ENCODE measurements around the gene SLC4A8. TPM values are rescaled to one million over a fixed set of nuclear protein-coding genes. Genes with fewer than 3 reads are reported as not detected.

The SLC4A8 gene
- total RNA-seq, 1 experiment from 2014 or later, result 26.3 TPM

DNA sequence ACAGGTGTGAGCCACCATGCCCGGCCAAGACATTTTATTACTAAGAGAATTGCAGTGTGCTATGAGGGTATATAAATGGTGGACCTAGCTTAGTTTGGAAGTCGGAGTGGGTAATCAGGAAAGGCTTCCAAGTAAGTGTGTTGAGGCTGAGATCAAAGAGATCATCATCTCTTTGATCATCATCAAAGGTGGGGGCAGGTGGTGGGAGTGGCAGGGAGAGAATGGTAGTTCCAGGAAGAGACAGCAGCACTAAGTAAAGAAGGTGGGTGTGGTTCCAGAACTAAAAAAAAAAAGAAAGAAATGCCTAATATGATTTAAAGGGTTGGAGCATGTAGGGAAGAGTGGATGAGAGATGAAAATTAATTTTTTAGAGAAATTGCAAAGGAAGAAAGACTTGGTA lies 14.7 kb downstream of the SLC4A8 start:
- H3K4me2 ChIP-seq (ENCODE audit: insufficient read depth, insufficient read length, low read length), result no peak overlapping the region

More for the DNA sequence above, 14.7 kb downstream of the SLC4A8 start:
- H3K56ac ChIP-seq (ENCODE audit: insufficient read length, low read depth, low read length), result no peak overlapping the region
- no peak for DNase-seq
- H2BK5ac ChIP-seq (ENCODE audit: insufficient read length, low read length), result no peak overlapping the region
- no peak overlapping the region for H4K91ac ChIP-seq (ENCODE audit: insufficient read length, low read depth, low read length)
- Mint-ChIP-seq H3K4me1 (peaks cover 19 to 20% of the 10 kb centered on the region in 2 experiments), H3K27me3 (ENCODE audit: low read depth) (no peaks in the 10 kb centered on the region), H3K36me3 (ENCODE audit: insufficient read depth in 1 of 3, low read depth in 3 of 3) (no peaks in the 10 kb centered on the region), H3K4me3 (no peak overlapping the region), H3K27ac (no peak overlapping the region), H3K9me3 (no peaks in the 10 kb centered on the region)
- H4K8ac ChIP-seq (replicated peaks; ENCODE audit: insufficient read length, low read depth, low read length), result no peak overlapping the region
- TF ChIP-seq, protein P1, sequence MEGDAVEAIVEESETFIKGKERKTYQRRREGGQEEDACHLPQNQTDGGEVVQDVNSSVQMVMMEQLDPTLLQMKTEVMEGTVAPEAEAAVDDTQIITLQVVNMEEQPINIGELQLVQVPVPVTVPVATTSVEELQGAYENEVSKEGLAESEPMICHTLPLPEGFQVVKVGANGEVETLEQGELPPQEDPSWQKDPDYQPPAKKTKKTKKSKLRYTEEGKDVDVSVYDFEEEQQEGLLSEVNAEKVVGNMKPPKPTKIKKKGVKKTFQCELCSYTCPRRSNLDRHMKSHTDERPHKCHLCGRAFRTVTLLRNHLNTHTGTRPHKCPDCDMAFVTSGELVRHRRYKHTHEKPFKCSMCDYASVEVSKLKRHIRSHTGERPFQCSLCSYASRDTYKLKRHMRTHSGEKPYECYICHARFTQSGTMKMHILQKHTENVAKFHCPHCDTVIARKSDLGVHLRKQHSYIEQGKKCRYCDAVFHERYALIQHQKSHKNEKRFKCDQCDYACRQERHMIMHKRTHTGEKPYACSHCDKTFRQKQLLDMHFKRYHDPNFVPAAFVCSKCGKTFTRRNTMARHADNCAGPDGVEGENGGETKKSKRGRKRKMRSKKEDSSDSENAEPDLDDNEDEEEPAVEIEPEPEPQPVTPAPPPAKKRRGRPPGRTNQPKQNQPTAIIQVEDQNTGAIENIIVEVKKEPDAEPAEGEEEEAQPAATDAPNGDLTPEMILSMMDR (conservative IDR thresholded peaks at IDR 0.05), result no peak
- no peaks in the 10 kb centered on the region for H3K23me2 ChIP-seq (ENCODE audit: insufficient read length, low read depth, low read length, poor library complexity, severe bottlenecking)
- no peak overlapping the region for H2BK15ac ChIP-seq (ENCODE audit: low read depth, low read length)
- H3K14ac ChIP-seq (ENCODE audit: insufficient read depth, low read length), result no peak overlapping the region
- H3K9ac ChIP-seq (ENCODE audit: extremely low read depth, insufficient read length, low read length), result no peak overlapping the region
- no peaks in the 10 kb centered on the region for H3K79me2 ChIP-seq (ENCODE audit: insufficient read depth, low read length)
- H3K18ac ChIP-seq (ENCODE audit: insufficient read length, low read depth, low read length), result no peak overlapping the region
- no peak overlapping the region for H4K5ac ChIP-seq (ENCODE audit: insufficient read length, low read depth, low read length)
- H3K4me1 ChIP-seq (ENCODE audit: insufficient read depth, low read length), result no peaks in the 10 kb centered on the region
- no peak overlapping the region for H2BK20ac ChIP-seq (ENCODE audit: low read depth, low read length, poor library complexity, severe bottlenecking)
- no peak overlapping the region for H2AFZ ChIP-seq (ENCODE audit: low read length)
- H2BK12ac ChIP-seq (ENCODE audit: insufficient read length, low read depth, low read length), result no peak overlapping the region
- H2AK5ac ChIP-seq (ENCODE audit: insufficient read length, low read length), result no peak overlapping the region
- no CpG with 5 or more reads among the region's 2 CpGs for WGBS (ENCODE audit: extremely low coverage, insufficient read length, low lambda C conversion rate)
- H3K23ac ChIP-seq (ENCODE audit: insufficient read length, low read depth, low read length), result no peak overlapping the region
- H3K27me3 ChIP-seq (ENCODE audit: insufficient read depth, low read length), result no peaks in the 10 kb centered on the region
- no peaks in the 10 kb centered on the region for H4K20me1 ChIP-seq (ENCODE audit: control insufficient read depth, insufficient read depth, insufficient read length)
- H3K4ac ChIP-seq (ENCODE audit: low read depth, low read length), result no peak overlapping the region
- H2BK120ac ChIP-seq (ENCODE audit: low read depth, low read length, poor library complexity, severe bottlenecking), result no peak overlapping the region
- no peak overlapping the region for H3K27ac ChIP-seq (ENCODE audit: insufficient read length, low read depth, low read length)
- H3K79me1 ChIP-seq (ENCODE audit: insufficient read depth, low read depth, low read length, poor library complexity, severe bottlenecking), result no peaks in the 10 kb centered on the region
- H3T11ph ChIP-seq (ENCODE audit: low read length), result no peak overlapping the region
- no peaks in the 10 kb centered on the region for H3K9me3 ChIP-seq (ENCODE audit: control insufficient read depth, low read depth, low read length)

Data from H9 (cell line).